ENCODE measurements around the gene SEC14L2. TPM values are rescaled to one million over a fixed set of nuclear protein-coding genes. Genes with fewer than 3 reads are reported as not detected.
A peak's percentile ranks its signal among the peaks of the same experiment; 100 is the strongest.

The SEC14L2 gene
- total and polyA plus RNA-seq, 7 donors, result 2.4 to 12.1 (median 5.5) TPM

- 5 to 12% methylated on average over 9 of the region's 9 CpGs for WGBS, 2 donors
- Histone ChIP-seq H3K27me3 (no peaks in the 10 kb centered on the region), H3K4me3 (peak overlapping the region; percentile 51 to 72 (median 58)), H3K9me3 (no peaks in the 10 kb centered on the region), H3K27ac (peak overlapping the region; percentile 70 to 94 (median 74)), H3K4me1 (peaks cover 0 to 54% (median 48%) of the 10 kb centered on the region in 4 donors), H3K36me3 (peaks cover 0 to 12% (median 3%) of the 10 kb centered on the region in 4 donors)
- TF ChIP-seq POLR2A (IDR thresholded peaks at IDR 0.05) (no peak), EP300 (IDR thresholded peaks at IDR 0.05) (no peak), POLR2AphosphoS5 (IDR thresholded peaks at IDR 0.05) (no peak)
- TF ChIP-seq, protein P1, sequence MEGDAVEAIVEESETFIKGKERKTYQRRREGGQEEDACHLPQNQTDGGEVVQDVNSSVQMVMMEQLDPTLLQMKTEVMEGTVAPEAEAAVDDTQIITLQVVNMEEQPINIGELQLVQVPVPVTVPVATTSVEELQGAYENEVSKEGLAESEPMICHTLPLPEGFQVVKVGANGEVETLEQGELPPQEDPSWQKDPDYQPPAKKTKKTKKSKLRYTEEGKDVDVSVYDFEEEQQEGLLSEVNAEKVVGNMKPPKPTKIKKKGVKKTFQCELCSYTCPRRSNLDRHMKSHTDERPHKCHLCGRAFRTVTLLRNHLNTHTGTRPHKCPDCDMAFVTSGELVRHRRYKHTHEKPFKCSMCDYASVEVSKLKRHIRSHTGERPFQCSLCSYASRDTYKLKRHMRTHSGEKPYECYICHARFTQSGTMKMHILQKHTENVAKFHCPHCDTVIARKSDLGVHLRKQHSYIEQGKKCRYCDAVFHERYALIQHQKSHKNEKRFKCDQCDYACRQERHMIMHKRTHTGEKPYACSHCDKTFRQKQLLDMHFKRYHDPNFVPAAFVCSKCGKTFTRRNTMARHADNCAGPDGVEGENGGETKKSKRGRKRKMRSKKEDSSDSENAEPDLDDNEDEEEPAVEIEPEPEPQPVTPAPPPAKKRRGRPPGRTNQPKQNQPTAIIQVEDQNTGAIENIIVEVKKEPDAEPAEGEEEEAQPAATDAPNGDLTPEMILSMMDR (IDR thresholded peaks at IDR 0.05), result no peak
- intact Hi-C loops (cut with DNase I), result loop anchor here (2.0 to 10.0 kb wide), 3 partner anchors 28 to 180 kb away; partner anchors contain the start of genes SEC14L2 and TCN2
- DNase-seq, result no peak
These were observed 28.5 kb downstream of the SEC14L2 start for GRCh38 chr22:30425327-30425615.

DNA sequence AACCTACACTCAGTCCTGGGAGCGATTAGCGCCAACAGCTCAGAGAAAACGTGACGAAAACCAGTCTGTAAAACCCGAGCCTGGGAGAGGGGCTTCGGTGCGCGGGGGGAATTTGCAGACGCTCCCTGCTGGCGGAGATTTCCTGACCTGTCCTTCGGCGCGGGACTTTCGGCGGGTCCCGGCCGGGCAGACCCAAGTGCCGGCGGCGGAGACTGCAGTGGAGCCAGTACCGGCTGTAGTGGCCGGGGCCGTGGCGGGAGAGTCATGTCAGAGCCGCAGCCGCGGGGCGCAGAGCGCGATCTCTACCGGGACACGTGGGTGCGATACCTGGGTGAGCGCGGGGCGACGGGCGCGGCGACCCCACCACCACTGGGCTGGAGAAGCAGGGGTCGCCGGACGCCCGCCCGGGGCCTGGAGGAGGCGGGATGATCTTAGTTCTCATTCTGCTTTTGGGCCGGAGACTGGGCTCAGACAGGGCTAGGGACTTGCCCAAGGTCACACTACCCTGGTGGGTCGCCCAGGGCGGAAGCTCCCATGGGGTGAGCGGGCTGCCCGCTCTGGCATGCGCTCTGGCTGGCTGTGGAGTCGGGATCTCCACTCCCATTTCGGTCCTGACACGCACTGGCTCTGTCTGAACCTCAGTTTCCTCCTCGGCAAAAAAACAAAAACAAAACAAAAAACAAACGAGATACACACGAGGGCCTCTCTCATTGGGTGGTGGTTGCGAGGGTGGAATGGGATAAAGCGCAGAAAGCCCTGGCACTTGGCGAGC is 29.0 kb downstream of the SEC14L2 start, which contains the start of gene MTFP1:
TSS of gene MTFP1 (plus strand) at position 153 of the 772 bp plus-strand sequence. CDS start at position 265, 112 bp downstream.
- H3K27me3 ChIP-seq, result no peaks in the 10 kb centered on the region
- intact Hi-C loops (cut with DNase I), result loop anchor here (2.0 to 10.0 kb wide), 3 partner anchors 29 to 179 kb away; partner anchors contain the start of genes SEC14L2 and TCN2
- WGBS, 2 donors, result 1 to 3% methylated on average over 61 of the region's 61 CpGs
- H3K4me3 ChIP-seq, result peak within 1 kb of the TSS; percentile 55 to 72 (median 63)
- TF ChIP-seq, protein P1 (IDR thresholded peaks at IDR 0.05), result no peak
- TF ChIP-seq EP300 (IDR thresholded peaks at IDR 0.05), result no peak
- peak in 2 of 4 donors; percentile 23 to 37 for TF ChIP-seq POLR2AphosphoS5 (IDR thresholded peaks at IDR 0.05)
- peaks cover 0 to 6% (median 3%) of the 10 kb centered on the region in 4 donors for H3K36me3 ChIP-seq
- peak within 1 kb of the TSS; percentile 91 to 97 (median 94) for H3K27ac ChIP-seq
- DNase-seq, result peak; percentile 77
- no peaks in the 10 kb centered on the region for H3K9me3 ChIP-seq
- H3K4me1 ChIP-seq, result peaks cover 0 to 49% (median 44%) of the 10 kb centered on the region in 4 donors

DNA sequence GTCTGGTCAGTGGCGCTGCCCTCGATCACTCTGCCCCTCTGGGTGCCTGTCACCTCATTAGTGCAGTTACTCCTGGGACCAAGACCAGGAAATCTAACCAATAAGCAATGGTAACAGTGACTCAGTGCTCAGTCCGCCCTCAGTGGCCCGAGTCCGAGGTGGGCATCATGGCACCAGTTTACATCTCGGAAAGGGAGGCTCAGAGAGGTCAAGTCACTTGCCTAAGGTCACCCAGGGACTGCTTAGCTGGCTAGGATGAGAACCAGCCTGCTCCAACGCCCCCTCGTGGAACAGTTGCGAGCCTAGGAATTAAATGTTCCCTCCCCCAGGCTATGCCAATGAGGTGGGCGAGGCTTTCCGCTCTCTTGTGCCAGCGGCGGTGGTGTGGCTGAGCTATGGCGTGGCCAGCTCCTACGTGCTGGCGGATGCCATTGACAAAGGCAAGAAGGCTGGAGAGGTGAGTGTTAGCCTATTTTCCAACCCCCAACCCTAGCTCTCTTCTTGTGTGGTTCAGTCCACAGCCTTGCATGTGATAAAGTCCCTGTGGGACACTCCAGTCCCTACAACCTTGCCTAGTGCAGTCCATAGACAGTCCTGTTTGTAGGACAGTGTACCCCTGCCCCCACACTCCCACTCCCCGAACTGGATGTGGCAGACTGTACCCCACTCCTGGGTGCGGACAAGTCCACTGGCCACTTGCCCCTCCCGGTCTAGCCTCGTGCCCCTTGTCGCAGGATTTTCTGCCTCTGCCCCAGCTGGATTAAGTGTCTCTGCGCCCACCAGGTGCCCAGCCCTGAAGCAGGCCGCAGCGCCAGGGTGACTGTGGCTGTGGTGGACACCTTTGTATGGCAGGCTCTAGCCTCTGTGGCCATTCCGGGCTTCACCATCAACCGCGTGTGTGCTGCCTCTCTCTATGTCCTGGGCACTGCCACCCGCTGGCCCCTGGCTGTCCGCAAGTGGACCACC is 29.9 kb downstream of the SEC14L2 start:
- intact Hi-C loops (cut with DNase I), result loop anchor here (5.0 to 10.0 kb wide), 2 partner anchors 61 to 178 kb away; partner anchors contain the start of gene TCN2
- Histone ChIP-seq H3K27me3 (no peaks in the 10 kb centered on the region), H3K27ac (peak overlapping the region; percentile 70 to 94 (median 74)), H3K9me3 (no peaks in the 10 kb centered on the region), H3K36me3 (no peaks in the 10 kb centered on the region), H3K4me1 (peaks cover 0 to 43% (median 37%) of the 10 kb centered on the region in 4 donors), H3K4me3 (peak overlapping the region in 3 of 4 donors; percentile 52 to 72 (median 65))
- 45 to 58% methylated on average over 29 of the region's 29 CpGs for WGBS, 2 donors
- peak; percentile 84 for DNase-seq
- TF ChIP-seq, protein P1 (IDR thresholded peaks at IDR 0.05), result peak; percentile 32 to 60 (median 44)
- peak in 2 of 4 donors; percentile 18 to 33 for TF ChIP-seq POLR2AphosphoS5 (IDR thresholded peaks at IDR 0.05)
- no peak for TF ChIP-seq POLR2A (IDR thresholded peaks at IDR 0.05)

GRCh38 chr22:30427871-30428270 is 31.1 kb downstream of the SEC14L2 start:
- no peak for DNase-seq
- no peak for TF ChIP-seq POLR2AphosphoS5 (IDR thresholded peaks at IDR 0.05)
- no peak for TF ChIP-seq EP300 (IDR thresholded peaks at IDR 0.05)
- no peak for TF ChIP-seq POLR2A (IDR thresholded peaks at IDR 0.05)
- TF ChIP-seq, protein P1 (IDR thresholded peaks at IDR 0.05), result no peak
- H3K27me3 ChIP-seq, result no peaks in the 10 kb centered on the region
- H3K36me3 ChIP-seq, result no peaks in the 10 kb centered on the region
- no peak overlapping the region for H3K27ac ChIP-seq
- WGBS, 2 donors, result 82 to 90% methylated on average over 1 of the region's 1 CpG
- no peaks in the 10 kb centered on the region for H3K9me3 ChIP-seq
- intact Hi-C loops (cut with DNase I), result loop anchor here (5.0 to 10.0 kb wide), 2 partner anchors 59 to 177 kb away; partner anchors contain the start of gene TCN2
- H3K4me3 ChIP-seq, result no peak overlapping the region
- peaks cover 0 to 31% (median 25%) of the 10 kb centered on the region in 4 donors for H3K4me1 ChIP-seq

Data from sigmoid colon (tissue), 7 donors.